Suprapubic skin (tissue), 4 donors: Measurements from ENCODE around the gene CCDC28A. TPM values are rescaled to one million over a fixed set of nuclear protein-coding genes. Genes with fewer than 3 reads are reported as not detected.

ENCODE experiments used
- DNase-seq, 2 donors: peaks; one replicate each; pipeline ENCODE4 v3.0.0-alpha.2; 2019; ENCODE audit warnings: low spot score in 2 of 2
- H3K27ac ChIP-seq: fragments of 200-600 bp; sonication (generic); one replicate; pipeline ENCODE4 v1.5.1; 2019
- H3K27me3 ChIP-seq: fragments of 200-600 bp; sonication (generic); one replicate; pipeline ENCODE4 v1.5.1; 2019
- H3K36me3 ChIP-seq: fragments of 200-600 bp; sonication (generic); one replicate; pipeline ENCODE4 v1.5.1; 2019
- H3K4me1 ChIP-seq: fragments of 200-600 bp; sonication (generic); one replicate; pipeline ENCODE4 v1.5.1; 2019
- H3K4me3 ChIP-seq: fragments of 200-600 bp; sonication (generic); one replicate; pipeline ENCODE4 v1.5.1; 2019; ENCODE audit warnings: mild to moderate bottlenecking
- H3K9me3 ChIP-seq: fragments of 200-600 bp; sonication (generic); one replicate; pipeline ENCODE4 v1.5.1; 2019
- EP300 ChIP-seq: sonication (generic); formaldehyde crosslinking; IDR thresholded peaks from one replicate; pipeline ENCODE4 v1.6.1; 2017; ENCODE audit warnings: antibody characterized with exemption
- POLR2A ChIP-seq, 2 donors: fragments of 450-650 bp; IDR thresholded peaks; one replicate each; pipeline ENCODE4 v1.6.1; 2017; ENCODE audit warnings: antibody characterized with exemption in 2 of 2, mild to moderate bottlenecking in 2 of 2, moderate library complexity in 2 of 2
- POLR2AphosphoS5 ChIP-seq, 3 donors: sonication (generic); formaldehyde crosslinking; IDR thresholded peaks; one replicate each; pipeline ENCODE4 v1.6.1; 2017; ENCODE audit warnings: antibody characterized with exemption in 3 of 3
- WGBS: methylation state at CpG from one replicate; pipeline ENCODE4 v1.1.5; 2018; 5-methylcytosine and 5-hydroxymethylcytosine counted together
- total RNA-seq, 4 donors: library from RNA; depleted of rRNA; stranded (reverse); fragments of >200 nt; gene quantifications; one replicate each; pipeline ENCODE4 v1.1.0, GENCODE V29; 2016
- TF ChIP-seq, protein P1 (sequence below), 2 donors: fragments of 200-600 bp in 1 of 2; fragments of 450-650 bp in 1 of 2; sonication (generic) in 1 of 2; IDR thresholded peaks; one replicate each; pipeline ENCODE4 v1.5.1; 2016 to 2019; ENCODE audit warnings: antibody characterized with exemption in 2 of 2, mild to moderate bottlenecking in 1 of 2, moderate library complexity in 1 of 2

Gene CCDC28A
- total RNA-seq, 4 donors from 2014 or later: 7.9 to 15.6 (median 13.2) TPM

DNA sequence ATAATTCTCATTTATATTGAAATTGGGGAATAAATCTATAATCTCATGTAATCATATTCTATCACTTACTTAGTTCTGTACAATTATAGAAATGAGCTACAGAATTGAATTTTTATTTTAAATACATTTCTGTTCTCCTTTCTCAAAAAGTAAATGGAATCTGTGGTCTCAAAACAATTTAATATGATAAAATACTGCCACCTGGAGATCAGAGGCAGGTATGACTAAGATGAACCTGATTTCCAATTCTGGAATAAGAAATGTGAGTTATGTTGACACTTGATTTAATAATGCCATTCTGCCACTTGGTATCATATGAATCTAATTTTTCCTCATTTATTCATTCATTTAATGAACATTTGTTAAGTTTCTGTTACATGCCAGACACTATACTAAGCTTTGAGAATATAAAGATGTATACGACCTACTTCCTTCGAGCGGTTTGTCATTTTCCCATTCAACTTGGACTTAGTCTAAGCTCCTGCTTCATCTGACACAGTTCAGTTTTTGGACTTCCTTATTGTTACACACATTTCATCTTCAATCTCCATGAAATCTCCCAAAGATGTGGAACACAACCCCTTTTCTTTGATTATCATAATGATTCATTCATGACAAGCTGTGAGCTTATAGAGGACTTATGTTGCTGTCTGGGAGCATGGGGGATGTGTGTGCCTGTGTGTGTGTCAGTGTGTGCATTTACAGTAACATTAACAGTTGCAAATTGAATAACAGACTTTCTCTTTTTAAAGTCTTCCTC is 7.5 kb upstream of the CCDC28A start:
- H3K27ac ChIP-seq: no peak overlapping the region
- H3K4me3 ChIP-seq: no peak overlapping the region
- H3K36me3 ChIP-seq: no peaks in the 10 kb centered on the region
- WGBS: 89% methylated on average over 3 of the region's 3 CpGs
- H3K27me3 ChIP-seq: no peaks in the 10 kb centered on the region
- no peaks in the 10 kb centered on the region for H3K4me1 ChIP-seq
- DNase-seq: no peak
- H3K9me3 ChIP-seq: no peaks in the 10 kb centered on the region
- TF ChIP-seq POLR2AphosphoS5 (IDR thresholded peaks at IDR 0.05): no peak
- TF ChIP-seq, protein P1, sequence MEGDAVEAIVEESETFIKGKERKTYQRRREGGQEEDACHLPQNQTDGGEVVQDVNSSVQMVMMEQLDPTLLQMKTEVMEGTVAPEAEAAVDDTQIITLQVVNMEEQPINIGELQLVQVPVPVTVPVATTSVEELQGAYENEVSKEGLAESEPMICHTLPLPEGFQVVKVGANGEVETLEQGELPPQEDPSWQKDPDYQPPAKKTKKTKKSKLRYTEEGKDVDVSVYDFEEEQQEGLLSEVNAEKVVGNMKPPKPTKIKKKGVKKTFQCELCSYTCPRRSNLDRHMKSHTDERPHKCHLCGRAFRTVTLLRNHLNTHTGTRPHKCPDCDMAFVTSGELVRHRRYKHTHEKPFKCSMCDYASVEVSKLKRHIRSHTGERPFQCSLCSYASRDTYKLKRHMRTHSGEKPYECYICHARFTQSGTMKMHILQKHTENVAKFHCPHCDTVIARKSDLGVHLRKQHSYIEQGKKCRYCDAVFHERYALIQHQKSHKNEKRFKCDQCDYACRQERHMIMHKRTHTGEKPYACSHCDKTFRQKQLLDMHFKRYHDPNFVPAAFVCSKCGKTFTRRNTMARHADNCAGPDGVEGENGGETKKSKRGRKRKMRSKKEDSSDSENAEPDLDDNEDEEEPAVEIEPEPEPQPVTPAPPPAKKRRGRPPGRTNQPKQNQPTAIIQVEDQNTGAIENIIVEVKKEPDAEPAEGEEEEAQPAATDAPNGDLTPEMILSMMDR (IDR thresholded peaks at IDR 0.05): peak; percentile 54 to 66

DNA sequence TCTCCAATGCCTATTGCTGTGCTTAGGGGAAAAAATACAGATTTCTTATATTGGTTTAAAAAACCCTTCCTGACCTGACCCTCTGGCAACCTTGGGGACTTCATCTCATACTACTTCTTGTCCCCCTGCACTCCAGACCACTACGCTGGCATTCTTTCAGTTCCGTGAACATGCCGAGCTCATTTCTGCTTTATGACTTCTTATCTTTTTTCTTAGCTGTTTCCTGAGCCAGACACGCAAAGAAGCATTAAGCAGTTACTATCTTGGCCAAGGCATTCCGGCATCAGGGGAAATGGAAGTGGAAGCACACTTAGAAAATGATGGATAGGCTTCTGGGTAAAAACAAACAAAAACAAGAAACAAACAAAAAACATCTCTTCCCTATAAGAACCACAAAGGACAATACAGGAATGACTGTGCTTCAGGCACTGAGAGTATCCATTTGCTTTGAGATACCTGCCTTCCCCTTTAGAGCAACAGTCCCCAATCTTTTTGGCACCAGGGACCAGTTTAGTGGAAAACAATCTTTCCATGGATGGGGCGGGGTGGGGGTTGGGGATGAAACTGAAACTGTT is 4.4 kb upstream of the CCDC28A start:
- Histone ChIP-seq H3K27ac (no peak overlapping the region), H3K4me3 (no peak overlapping the region), H3K27me3 (no peaks in the 10 kb centered on the region), H3K36me3 (no peaks in the 10 kb centered on the region), H3K4me1 (peaks cover 9% of the 10 kb centered on the region), H3K9me3 (no peaks in the 10 kb centered on the region)
- TF ChIP-seq EP300 (no peak), POLR2A (IDR thresholded peaks at IDR 0.05) (no peak), POLR2AphosphoS5 (IDR thresholded peaks at IDR 0.05) (no peak)
- TF ChIP-seq, protein P1 (IDR thresholded peaks at IDR 0.05): no peak
- WGBS: 71% methylated on average over 6 of the region's 6 CpGs
- no peak for DNase-seq

DNA sequence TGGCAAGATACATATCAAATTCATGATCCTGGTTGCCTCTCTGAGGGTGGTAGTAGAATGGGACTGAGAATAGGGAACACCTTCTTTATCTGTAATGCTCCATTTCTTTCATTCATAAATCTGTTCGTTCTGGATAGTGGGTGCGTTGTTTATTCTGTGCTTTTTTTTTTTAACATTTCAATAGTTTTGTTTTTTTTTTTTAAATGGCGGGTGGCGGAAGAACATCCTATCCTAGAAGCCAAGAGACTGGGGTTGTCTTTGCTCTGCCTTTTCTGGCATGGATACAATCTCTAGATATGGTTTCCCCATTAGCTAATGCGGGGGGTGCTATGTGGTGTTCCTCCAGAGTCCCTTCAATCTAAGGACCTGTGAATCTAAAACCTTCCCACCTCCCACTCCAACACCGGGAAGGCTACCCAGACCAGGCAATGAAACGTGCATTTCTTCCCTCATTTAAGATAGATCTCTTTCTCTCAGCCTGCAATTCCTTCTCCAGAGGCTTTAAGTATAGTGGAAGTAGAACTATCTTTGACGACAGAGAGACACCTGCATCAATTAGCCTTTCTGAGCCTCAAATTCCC is 883 bp upstream of the CCDC28A start:
- Histone ChIP-seq H3K27ac (peak overlapping the region; percentile 96), H3K9me3 (no peaks in the 10 kb centered on the region), H3K36me3 (peaks cover 10% of the 10 kb centered on the region), H3K4me3 (peak overlapping the region; percentile 64), H3K27me3 (no peaks in the 10 kb centered on the region), H3K4me1 (peaks cover 22% of the 10 kb centered on the region)
- TF ChIP-seq POLR2AphosphoS5 (IDR thresholded peaks at IDR 0.05) (no peak), POLR2A (IDR thresholded peaks at IDR 0.05) (no peak), EP300 (no peak)
- TF ChIP-seq, protein P1 (IDR thresholded peaks at IDR 0.05): no peak
- no peak for DNase-seq
- WGBS: 14% methylated on average over 8 of the region's 8 CpGs

DNA sequence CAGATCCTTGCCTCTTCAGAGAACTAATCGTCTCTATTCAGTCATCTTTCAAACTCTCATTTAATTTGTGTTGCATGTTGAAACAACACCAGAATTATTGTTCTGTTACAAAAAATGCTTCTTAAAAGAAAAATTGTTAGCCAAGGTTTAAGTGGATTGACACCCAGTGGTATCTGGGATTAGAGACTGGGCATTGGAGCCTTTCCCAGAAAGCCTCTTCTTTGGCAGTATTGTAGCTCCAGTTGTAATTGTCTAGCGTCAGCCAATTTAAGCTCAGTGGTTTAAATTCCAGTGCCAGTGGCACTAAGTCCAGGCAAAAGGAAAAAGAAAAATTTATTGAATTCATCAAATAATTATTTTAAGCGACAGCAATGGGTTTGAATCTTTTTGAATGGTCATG is 801 bp downstream of the CCDC28A start:
- no peak for TF ChIP-seq POLR2A (IDR thresholded peaks at IDR 0.05)
- no peak for TF ChIP-seq EP300
- no peak for TF ChIP-seq POLR2AphosphoS5 (IDR thresholded peaks at IDR 0.05)
- TF ChIP-seq, protein P1 (IDR thresholded peaks at IDR 0.05): no peak
- peak overlapping the region; percentile 96 for H3K27ac ChIP-seq
- H3K36me3 ChIP-seq: peaks cover 19% of the 10 kb centered on the region
- DNase-seq: no peak
- peak overlapping the region; percentile 64 for H3K4me3 ChIP-seq
- no peaks in the 10 kb centered on the region for H3K27me3 ChIP-seq
- H3K4me1 ChIP-seq: peaks cover 22% of the 10 kb centered on the region
- WGBS: 22% methylated on average over 3 of the region's 3 CpGs
- no peaks in the 10 kb centered on the region for H3K9me3 ChIP-seq

DNA sequence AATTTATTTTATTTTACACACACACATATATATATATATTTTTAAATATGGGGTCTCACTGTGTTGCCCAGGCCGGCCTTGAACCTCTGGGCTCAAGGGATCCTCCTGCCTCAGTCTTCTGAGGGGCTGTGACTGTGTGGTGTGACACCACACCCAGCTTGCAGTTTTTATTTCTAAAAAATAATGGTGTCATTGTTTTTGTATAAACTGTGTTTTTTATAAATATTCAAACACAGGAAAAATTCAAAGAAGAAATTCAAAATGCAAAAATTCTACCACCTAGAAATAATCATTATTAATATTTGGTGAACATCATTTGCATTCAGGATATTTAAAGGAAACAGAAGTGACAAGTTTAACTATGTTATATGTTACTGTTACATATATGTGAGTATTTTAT is 3.1 kb downstream of the CCDC28A start:
- no peak for DNase-seq
- Histone ChIP-seq H3K36me3 (peaks cover 36% of the 10 kb centered on the region), H3K9me3 (no peaks in the 10 kb centered on the region), H3K4me3 (no peak overlapping the region), H3K27ac (no peak overlapping the region), H3K27me3 (no peaks in the 10 kb centered on the region), H3K4me1 (peaks cover 22% of the 10 kb centered on the region)
- no peak for TF ChIP-seq EP300
- TF ChIP-seq POLR2AphosphoS5 (IDR thresholded peaks at IDR 0.05): no peak
- TF ChIP-seq, protein P1 (IDR thresholded peaks at IDR 0.05): no peak
- no peak for TF ChIP-seq POLR2A (IDR thresholded peaks at IDR 0.05)
- 91% methylated on average over 1 of the region's 1 CpG for WGBS
